HG03066 (cell line): ENCODE results near the gene KRT5.
"Not testable (repeated sequence)": the region's sequence is repeated elsewhere in the genome, so short reads cannot be mapped to it uniquely, and the experiment has no call there.

Experiments
- ATAC-seq: cut with Tn5 transposase; IDR thresholded peaks from one replicate; pipeline ENCODE4 v1.9.1; 2021; ENCODE audit warnings: low read depth; ENCODE audit not compliant: unreplicated experiment

Gene KRT5

GRCh38 chr12:52522346-52523011, 2.3 kb upstream of the KRT5 start:
- no peak for ATAC-seq

- ATAC-seq = no peak
Measured at GRCh38 chr12:52521568-52522266, 1.5 kb upstream of the KRT5 start.

- no peak for ATAC-seq
Measured at GRCh38 chr12:52521175-52521567, 977 bp upstream of the KRT5 start.

- ATAC-seq = no peak
Measured at GRCh38 chr12:52519387-52519703, 849 bp downstream of the KRT5 start.

- ATAC-seq = no peak
Measured at GRCh38 chr12:52518574-52519386, 1.4 kb downstream of the KRT5 start.

- ATAC-seq = no peak
Measured at GRCh38 chr12:52517888-52518287, 2.3 kb downstream of the KRT5 start.

- ATAC-seq = no peak
Measured at GRCh38 chr12:52517005-52517835, 3.0 kb downstream of the KRT5 start.

- no peak for ATAC-seq
Measured at GRCh38 chr12:52515927-52516831, 4.0 kb downstream of the KRT5 start.

GRCh38 chr12:52515319-52515646, 4.9 kb downstream of the KRT5 start:
- no peak for ATAC-seq

- no peak for ATAC-seq
Measured at GRCh38 chr12:52514471-52515318, 5.5 kb downstream of the KRT5 start.

GRCh38 chr12:52513736-52514135, 6.5 kb downstream of the KRT5 start:
- no peak for ATAC-seq

- ATAC-seq = no peak
Measured at GRCh38 chr12:52508211-52508610, 12.0 kb downstream of the KRT5 start.

GRCh38 chr12:52506858-52507715, 13.1 kb downstream of the KRT5 start:
- no peak for ATAC-seq

GRCh38 chr12:52502877-52503276, 17.3 kb downstream of the KRT5 start:
- no peak for ATAC-seq

- no peak for ATAC-seq
Measured at GRCh38 chr12:52501490-52501889, 18.7 kb downstream of the KRT5 start.

- not testable (repeated sequence) for ATAC-seq
Measured at GRCh38 chr12:52500574-52500973, 19.6 kb downstream of the KRT5 start.

GRCh38 chr12:52499806-52500560, 20.2 kb downstream of the KRT5 start:
- no peak for ATAC-seq
